ENCODE results near the gene ESYT2.
"Not testable (repeated sequence)": the region's sequence is repeated elsewhere in the genome, so short reads cannot be mapped to it uniquely, and the experiment has no call there.

Gene ESYT2

DNA sequence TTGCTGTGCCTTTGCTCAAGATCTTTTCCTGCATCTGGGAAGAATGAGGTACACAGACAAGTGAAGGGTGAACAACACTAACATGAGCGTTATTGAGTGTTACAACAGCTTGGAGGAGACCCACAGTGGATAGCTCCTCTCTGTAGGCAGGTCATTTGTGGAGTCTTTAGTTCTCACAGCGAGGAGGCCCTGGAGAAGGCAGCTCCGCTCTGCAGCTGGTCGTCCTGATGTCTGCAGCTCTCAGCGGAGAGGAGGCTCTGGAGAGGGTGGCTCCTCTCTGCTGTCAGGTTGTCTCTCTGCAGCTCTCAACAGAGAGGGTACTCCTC lies 20.1 kb upstream of the ESYT2 start:
- H3K4me1 Mint-ChIP-seq = peaks cover 15% of the 10 kb centered on the region
- no peaks in the 10 kb centered on the region for H3K36me3 Mint-ChIP-seq (ENCODE audit: low read depth)
- no peak overlapping the region for H3K27ac Mint-ChIP-seq
- H3K27me3 Mint-ChIP-seq (ENCODE audit: low read depth, poor library complexity) = peaks cover 3% of the 10 kb centered on the region
- peaks cover 39% of the 10 kb centered on the region for H3K9me3 Mint-ChIP-seq
- TF ChIP-seq, protein P1, sequence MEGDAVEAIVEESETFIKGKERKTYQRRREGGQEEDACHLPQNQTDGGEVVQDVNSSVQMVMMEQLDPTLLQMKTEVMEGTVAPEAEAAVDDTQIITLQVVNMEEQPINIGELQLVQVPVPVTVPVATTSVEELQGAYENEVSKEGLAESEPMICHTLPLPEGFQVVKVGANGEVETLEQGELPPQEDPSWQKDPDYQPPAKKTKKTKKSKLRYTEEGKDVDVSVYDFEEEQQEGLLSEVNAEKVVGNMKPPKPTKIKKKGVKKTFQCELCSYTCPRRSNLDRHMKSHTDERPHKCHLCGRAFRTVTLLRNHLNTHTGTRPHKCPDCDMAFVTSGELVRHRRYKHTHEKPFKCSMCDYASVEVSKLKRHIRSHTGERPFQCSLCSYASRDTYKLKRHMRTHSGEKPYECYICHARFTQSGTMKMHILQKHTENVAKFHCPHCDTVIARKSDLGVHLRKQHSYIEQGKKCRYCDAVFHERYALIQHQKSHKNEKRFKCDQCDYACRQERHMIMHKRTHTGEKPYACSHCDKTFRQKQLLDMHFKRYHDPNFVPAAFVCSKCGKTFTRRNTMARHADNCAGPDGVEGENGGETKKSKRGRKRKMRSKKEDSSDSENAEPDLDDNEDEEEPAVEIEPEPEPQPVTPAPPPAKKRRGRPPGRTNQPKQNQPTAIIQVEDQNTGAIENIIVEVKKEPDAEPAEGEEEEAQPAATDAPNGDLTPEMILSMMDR (IDR thresholded peaks at IDR 0.05) = no peak
- no peak overlapping the region for H3K4me3 Mint-ChIP-seq
- DNase-seq = no peak

DNA sequence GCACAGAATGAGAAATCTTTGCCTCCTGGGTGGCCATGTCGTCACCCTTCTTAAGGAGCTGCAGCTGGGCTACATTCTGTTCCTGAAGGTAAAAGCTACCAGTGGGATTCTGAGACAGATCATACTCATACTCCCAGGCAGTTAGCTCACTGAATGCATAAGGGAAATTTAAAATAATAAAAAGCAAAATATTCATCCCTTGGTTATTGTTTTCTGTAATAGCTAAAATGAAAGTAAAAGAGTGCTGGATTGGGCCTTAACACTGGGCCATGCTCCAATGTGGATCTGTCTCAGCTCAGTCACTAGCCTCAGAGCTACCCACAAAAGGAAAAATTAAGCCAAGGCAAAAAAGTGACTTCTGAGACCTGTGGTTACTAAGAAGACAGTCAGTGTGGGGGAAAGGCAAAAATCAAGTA lies 18.1 kb upstream of the ESYT2 start:
- Mint-ChIP-seq H3K9me3 (peaks cover 48% of the 10 kb centered on the region), H3K36me3 (ENCODE audit: low read depth) (no peaks in the 10 kb centered on the region), H3K27ac (no peak overlapping the region), H3K27me3 (ENCODE audit: low read depth, poor library complexity) (no peaks in the 10 kb centered on the region), H3K4me3 (no peak overlapping the region), H3K4me1 (peaks cover 22% of the 10 kb centered on the region)
- DNase-seq = no peak
- TF ChIP-seq, protein P1 (IDR thresholded peaks at IDR 0.05) = no peak

DNA sequence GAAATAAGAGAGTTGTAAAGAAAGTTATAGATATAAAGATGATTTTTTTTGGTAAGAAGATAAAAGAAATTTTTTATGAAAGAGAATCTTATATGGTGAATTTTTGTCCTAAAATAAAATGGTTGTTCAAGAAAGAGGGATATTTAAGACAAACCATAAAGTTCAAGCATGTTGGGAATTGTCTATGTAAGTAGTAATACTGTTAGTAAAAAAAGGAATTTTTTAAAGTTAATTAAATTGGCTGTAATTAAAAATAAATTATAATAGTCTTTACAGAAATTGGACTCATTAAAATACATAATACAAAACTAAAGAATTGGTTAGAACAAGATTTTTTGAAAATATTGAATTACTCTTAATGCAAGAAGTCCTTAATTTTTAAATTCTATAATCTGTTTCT lies 17.0 kb upstream of the ESYT2 start:
- no peaks in the 10 kb centered on the region for H3K36me3 Mint-ChIP-seq (ENCODE audit: low read depth)
- H3K27ac Mint-ChIP-seq = no peak overlapping the region
- H3K4me3 Mint-ChIP-seq = no peak overlapping the region
- peaks cover 48% of the 10 kb centered on the region for H3K9me3 Mint-ChIP-seq
- peaks cover 22% of the 10 kb centered on the region for H3K4me1 Mint-ChIP-seq
- no peak for DNase-seq
- TF ChIP-seq, protein P1 (IDR thresholded peaks at IDR 0.05) = no peak
- no peaks in the 10 kb centered on the region for H3K27me3 Mint-ChIP-seq (ENCODE audit: low read depth, poor library complexity)

DNA sequence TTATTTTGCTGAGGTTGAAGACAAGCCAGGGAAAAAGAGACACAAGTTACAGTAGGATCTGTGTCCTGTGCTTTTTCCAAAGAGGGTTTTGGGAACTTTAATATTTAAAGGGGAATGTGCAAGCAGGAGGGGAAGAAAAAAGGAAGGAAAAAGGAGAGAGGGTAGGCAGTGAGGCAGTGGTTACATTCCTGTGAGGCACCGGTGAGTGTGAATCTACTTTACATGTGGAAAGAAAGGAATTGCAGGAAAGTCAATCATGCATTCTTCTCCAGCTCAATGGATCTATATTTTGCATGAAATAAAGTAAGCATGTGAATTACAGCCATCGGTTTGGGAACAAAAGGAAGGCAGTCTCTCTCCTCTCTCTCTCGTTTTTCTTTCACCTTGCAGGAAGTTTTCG lies 14.5 kb upstream of the ESYT2 start:
- Mint-ChIP-seq H3K36me3 (ENCODE audit: low read depth) (no peaks in the 10 kb centered on the region), H3K4me3 (peak overlapping the region; percentile 4), H3K27ac (peak overlapping the region; percentile 69), H3K27me3 (ENCODE audit: low read depth, poor library complexity) (no peaks in the 10 kb centered on the region), H3K4me1 (peaks cover 23% of the 10 kb centered on the region), H3K9me3 (peaks cover 43% of the 10 kb centered on the region)
- DNase-seq = no peak
- TF ChIP-seq, protein P1 (IDR thresholded peaks at IDR 0.05) = no peak

DNA sequence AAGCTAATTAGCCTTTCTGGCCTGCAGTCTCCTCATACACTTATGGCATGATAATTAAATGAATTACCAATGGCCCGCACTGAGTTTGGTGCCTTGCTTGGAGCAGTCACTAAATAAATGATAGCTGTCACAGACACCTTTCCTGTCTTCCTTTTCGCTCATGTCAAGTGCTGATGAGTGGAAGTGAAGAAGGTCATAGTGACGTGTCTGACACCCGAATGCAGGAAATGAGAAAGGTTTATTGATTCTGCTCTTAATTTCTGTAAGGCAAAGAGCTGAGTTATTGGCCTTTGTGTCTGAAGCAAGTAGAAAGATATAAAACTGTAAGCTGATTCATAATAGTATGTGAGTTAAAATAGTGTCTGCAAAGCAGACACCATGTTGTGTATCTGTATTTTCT lies 13.2 kb upstream of the ESYT2 start:
- DNase-seq = no peak

DNA sequence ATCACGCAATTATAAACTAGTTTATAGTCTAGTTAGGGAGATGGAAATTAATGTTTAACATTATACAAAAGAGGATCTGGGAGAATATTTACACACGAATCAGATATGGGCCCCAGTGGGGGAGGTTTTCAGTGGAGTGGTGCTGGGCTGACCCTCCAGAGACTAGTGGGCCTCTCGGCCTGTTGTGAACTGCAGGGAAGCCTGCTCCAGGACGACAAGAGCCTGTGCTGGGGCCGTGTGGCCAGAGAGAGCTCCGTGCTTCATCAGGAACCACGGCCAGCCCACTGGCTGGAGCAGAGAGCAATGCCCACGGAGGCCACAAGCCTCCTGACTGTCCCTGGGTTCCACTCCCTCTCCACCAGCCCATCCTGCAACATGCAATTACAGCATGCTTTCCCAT lies 11.3 kb upstream of the ESYT2 start:
- H3K4me3 Mint-ChIP-seq = no peak overlapping the region
- peaks cover 8% of the 10 kb centered on the region for H3K27me3 Mint-ChIP-seq (ENCODE audit: low read depth, poor library complexity)
- DNase-seq = no peak
- H3K27ac Mint-ChIP-seq = no peak overlapping the region
- H3K9me3 Mint-ChIP-seq = peaks cover 30% of the 10 kb centered on the region
- peaks cover under 1% of the 10 kb centered on the region for H3K36me3 Mint-ChIP-seq (ENCODE audit: low read depth)
- peaks cover 30% of the 10 kb centered on the region for H3K4me1 Mint-ChIP-seq
- TF ChIP-seq, protein P1 (IDR thresholded peaks at IDR 0.05) = no peak

More for the DNA sequence above, 13.2 kb upstream of the ESYT2 start:
- peaks cover 4% of the 10 kb centered on the region for H3K27me3 Mint-ChIP-seq (ENCODE audit: low read depth, poor library complexity)
- H3K4me3 Mint-ChIP-seq = no peak overlapping the region
- peaks cover 33% of the 10 kb centered on the region for H3K9me3 Mint-ChIP-seq
- no peaks in the 10 kb centered on the region for H3K36me3 Mint-ChIP-seq (ENCODE audit: low read depth)
- TF ChIP-seq, protein P1 (IDR thresholded peaks at IDR 0.05) = no peak
- H3K27ac Mint-ChIP-seq = no peak overlapping the region
- peaks cover 23% of the 10 kb centered on the region for H3K4me1 Mint-ChIP-seq

DNA sequence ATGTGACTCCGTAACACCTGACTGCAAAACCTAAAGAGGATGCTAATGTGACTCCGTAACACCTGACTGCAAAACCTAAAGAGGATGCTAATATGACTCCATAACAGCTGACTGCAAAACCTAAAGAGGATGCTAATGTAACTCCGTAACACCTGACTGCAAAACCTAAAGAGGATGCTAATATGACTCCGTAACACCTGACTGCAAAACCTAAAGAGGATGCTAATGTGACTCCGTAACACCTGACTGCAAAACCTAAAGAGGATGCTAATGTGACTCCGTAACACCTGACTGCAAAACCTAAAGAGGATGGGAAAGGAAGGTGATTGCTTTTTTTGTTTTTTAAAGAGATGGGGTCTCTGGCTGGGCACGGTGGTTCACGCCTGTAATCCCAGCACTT lies 9.9 kb upstream of the ESYT2 start:
- H3K27ac Mint-ChIP-seq; H3K36me3 Mint-ChIP-seq (ENCODE audit: low read depth); H3K27me3 Mint-ChIP-seq (ENCODE audit: low read depth, poor library complexity); DNase-seq; H3K4me3 Mint-ChIP-seq: not testable (repeated sequence)
- Mint-ChIP-seq H3K4me1 (peaks cover 35% of the 10 kb centered on the region), H3K9me3 (peaks cover 21% of the 10 kb centered on the region)

All from nephron progenitor cell (in vitro differentiated cells).